Measurements from ENCODE around the gene KCNE4. TPM values are rescaled to one million over a fixed set of nuclear protein-coding genes. Genes with fewer than 3 reads are reported as not detected.

The KCNE4 gene
- total and polyA plus RNA-seq, 2 donors (not counting 1 experiment from before 2014, with no cell fraction given), result 17.8 to 25.3 TPM

DNA sequence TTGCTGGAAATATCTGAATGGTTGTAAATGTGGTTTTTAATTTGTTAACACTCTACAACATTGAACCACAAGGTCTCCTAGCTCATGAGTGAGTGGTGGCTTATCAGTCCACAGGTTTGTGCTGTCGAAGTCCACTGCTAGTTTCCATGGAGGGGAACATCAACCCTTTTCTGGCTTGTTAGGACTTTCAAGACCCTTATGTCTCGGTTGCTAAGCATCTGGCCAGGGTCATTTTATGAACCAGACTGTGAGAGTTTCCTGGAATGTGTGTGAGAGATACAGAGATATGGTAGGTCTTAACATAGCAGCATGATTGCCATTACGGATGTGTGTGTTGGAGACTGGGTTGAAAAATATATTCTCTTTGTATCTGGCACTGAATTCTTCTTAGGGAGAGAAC, 36.9 kb downstream of the KCNE4 start:
- Histone ChIP-seq H3K79me2 (ENCODE audit: control insufficient read depth, insufficient read depth, low read length) (no peaks in the 10 kb centered on the region), H3K9me3 (ENCODE audit: control insufficient read depth, insufficient read depth, low read depth, low read length) (no peaks in the 10 kb centered on the region), H4K20me1 (ENCODE audit: control insufficient read depth, extremely low read depth, insufficient read depth, low read length) (no peaks in the 10 kb centered on the region), H3K9ac (ENCODE audit: insufficient read depth, low read length) (no peak overlapping the region), H3K4me2 (ENCODE audit: extremely low read depth, insufficient read depth, low read length) (no peak overlapping the region), H2AFZ (ENCODE audit: low read length) (no peak overlapping the region), H3K27me3 (ENCODE audit: control insufficient read depth, insufficient read depth, low read length) (no peaks in the 10 kb centered on the region), H3K36me3 (ENCODE audit: control insufficient read depth, insufficient read depth, low read length) (no peaks in the 10 kb centered on the region), H3K4me1 (ENCODE audit: control insufficient read depth, extremely low read depth, insufficient read depth, low read length) (no peaks in the 10 kb centered on the region), H3K4me3 (replicated peaks in 1 of 4; ENCODE audit: control extremely low read depth in 1 of 4, insufficient read depth in 1 of 4, low read depth in 3 of 4, low read length in 4 of 4) (no peak overlapping the region), H3K27ac (ENCODE audit: insufficient read depth, low read length) (no peak overlapping the region)
- no peak for DNase-seq (ENCODE audit: low read depth in 2 of 2)
- TF ChIP-seq EZH2 (IDR thresholded peaks at IDR 0.05; ENCODE audit: low read length, missing control alignments), result no peak
- TF ChIP-seq, protein P1, sequence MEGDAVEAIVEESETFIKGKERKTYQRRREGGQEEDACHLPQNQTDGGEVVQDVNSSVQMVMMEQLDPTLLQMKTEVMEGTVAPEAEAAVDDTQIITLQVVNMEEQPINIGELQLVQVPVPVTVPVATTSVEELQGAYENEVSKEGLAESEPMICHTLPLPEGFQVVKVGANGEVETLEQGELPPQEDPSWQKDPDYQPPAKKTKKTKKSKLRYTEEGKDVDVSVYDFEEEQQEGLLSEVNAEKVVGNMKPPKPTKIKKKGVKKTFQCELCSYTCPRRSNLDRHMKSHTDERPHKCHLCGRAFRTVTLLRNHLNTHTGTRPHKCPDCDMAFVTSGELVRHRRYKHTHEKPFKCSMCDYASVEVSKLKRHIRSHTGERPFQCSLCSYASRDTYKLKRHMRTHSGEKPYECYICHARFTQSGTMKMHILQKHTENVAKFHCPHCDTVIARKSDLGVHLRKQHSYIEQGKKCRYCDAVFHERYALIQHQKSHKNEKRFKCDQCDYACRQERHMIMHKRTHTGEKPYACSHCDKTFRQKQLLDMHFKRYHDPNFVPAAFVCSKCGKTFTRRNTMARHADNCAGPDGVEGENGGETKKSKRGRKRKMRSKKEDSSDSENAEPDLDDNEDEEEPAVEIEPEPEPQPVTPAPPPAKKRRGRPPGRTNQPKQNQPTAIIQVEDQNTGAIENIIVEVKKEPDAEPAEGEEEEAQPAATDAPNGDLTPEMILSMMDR (conservative IDR thresholded peaks at IDR 0.05 in 1 of 2, IDR thresholded peaks at IDR 0.05 in 1 of 2; ENCODE audit: low read depth in 1 of 2, low read length in 2 of 2), result no peak

DNA sequence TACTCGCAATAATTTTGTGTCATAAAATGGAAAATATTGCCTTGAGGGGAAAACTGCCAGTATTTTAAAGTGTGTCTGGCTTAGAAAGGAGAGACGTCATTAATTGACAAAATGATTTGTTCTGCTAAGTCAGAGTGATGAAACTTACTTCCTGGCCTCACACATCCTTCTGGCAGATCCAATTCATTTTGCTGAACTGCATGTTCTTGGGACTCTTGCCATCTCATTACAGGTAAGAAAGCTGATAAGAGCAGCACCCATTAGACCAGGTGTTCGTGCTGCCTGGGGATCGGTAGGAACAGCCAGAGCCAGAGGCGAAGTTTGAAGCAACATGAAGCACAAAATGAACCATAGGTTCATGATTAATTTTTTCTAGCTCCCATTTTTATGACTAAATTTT, 38.0 kb downstream of the KCNE4 start:
- TF ChIP-seq EZH2 (IDR thresholded peaks at IDR 0.05; ENCODE audit: low read length, missing control alignments), result no peak
- TF ChIP-seq, protein P1 (conservative IDR thresholded peaks at IDR 0.05 in 1 of 2, IDR thresholded peaks at IDR 0.05 in 1 of 2; ENCODE audit: low read depth in 1 of 2, low read length in 2 of 2), result no peak
- no peak for DNase-seq (ENCODE audit: low read depth in 2 of 2)
- Histone ChIP-seq H3K9ac (ENCODE audit: insufficient read depth, low read length) (no peak overlapping the region), H3K27ac (ENCODE audit: insufficient read depth, low read length) (no peak overlapping the region), H2AFZ (ENCODE audit: low read length) (no peak overlapping the region), H3K4me2 (ENCODE audit: extremely low read depth, insufficient read depth, low read length) (no peak overlapping the region), H3K4me3 (replicated peaks in 1 of 4; ENCODE audit: control extremely low read depth in 1 of 4, insufficient read depth in 1 of 4, low read depth in 3 of 4, low read length in 4 of 4) (no peak overlapping the region), H3K79me2 (ENCODE audit: control insufficient read depth, insufficient read depth, low read length) (no peaks in the 10 kb centered on the region), H3K36me3 (ENCODE audit: control insufficient read depth, insufficient read depth, low read length) (no peaks in the 10 kb centered on the region), H3K27me3 (ENCODE audit: control insufficient read depth, insufficient read depth, low read length) (no peaks in the 10 kb centered on the region), H3K4me1 (ENCODE audit: control insufficient read depth, extremely low read depth, insufficient read depth, low read length) (no peaks in the 10 kb centered on the region), H4K20me1 (ENCODE audit: control insufficient read depth, extremely low read depth, insufficient read depth, low read length) (no peaks in the 10 kb centered on the region), H3K9me3 (ENCODE audit: control insufficient read depth, insufficient read depth, low read depth, low read length) (no peaks in the 10 kb centered on the region)

DNA sequence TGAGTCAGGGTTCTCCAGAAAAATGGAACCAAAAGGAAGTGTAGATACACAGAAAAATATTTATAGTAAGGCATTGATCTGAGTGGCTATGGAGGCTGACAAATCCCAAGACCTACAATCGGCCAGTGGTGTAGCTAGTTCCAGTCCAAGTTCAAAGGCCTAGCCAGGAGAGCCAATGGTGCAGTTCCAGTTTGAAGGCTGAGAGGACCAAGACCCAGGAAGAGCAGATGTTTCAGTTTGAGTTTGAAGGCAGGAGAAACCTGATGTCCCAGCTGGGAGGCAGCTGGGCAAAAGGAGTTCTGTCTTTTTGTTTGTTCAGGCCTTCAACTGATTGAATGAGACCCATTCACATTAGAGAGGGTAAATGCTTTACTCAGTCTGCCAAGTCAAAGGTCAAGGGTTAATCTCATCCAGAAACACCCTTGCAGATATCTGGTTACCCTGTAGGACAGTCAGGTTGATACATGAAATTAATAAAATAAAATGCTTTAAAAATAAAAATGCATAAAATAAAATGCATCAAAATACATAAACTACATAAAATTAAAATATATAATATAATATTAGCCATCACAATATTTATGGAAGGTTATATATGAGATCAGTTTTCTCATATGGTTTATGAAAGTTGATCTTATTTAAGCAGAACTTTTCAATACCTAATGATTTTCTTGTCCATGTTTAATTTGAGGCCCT, 38.7 kb downstream of the KCNE4 start:
- Histone ChIP-seq H3K36me3 (ENCODE audit: control insufficient read depth, insufficient read depth, low read length) (no peaks in the 10 kb centered on the region), H3K4me1 (ENCODE audit: control insufficient read depth, extremely low read depth, insufficient read depth, low read length) (no peaks in the 10 kb centered on the region), H3K9me3 (ENCODE audit: control insufficient read depth, insufficient read depth, low read depth, low read length) (no peaks in the 10 kb centered on the region), H3K4me2 (ENCODE audit: extremely low read depth, insufficient read depth, low read length) (no peak overlapping the region), H3K27ac (ENCODE audit: insufficient read depth, low read length) (no peak overlapping the region), H3K79me2 (ENCODE audit: control insufficient read depth, insufficient read depth, low read length) (no peaks in the 10 kb centered on the region), H2AFZ (ENCODE audit: low read length) (no peak overlapping the region), H3K27me3 (ENCODE audit: control insufficient read depth, insufficient read depth, low read length) (no peaks in the 10 kb centered on the region), H3K4me3 (replicated peaks in 1 of 4; ENCODE audit: control extremely low read depth in 1 of 4, insufficient read depth in 1 of 4, low read depth in 3 of 4, low read length in 4 of 4) (no peak overlapping the region), H3K9ac (ENCODE audit: insufficient read depth, low read length) (no peak overlapping the region), H4K20me1 (ENCODE audit: control insufficient read depth, extremely low read depth, insufficient read depth, low read length) (no peaks in the 10 kb centered on the region)
- TF ChIP-seq EZH2 (IDR thresholded peaks at IDR 0.05; ENCODE audit: low read length, missing control alignments), result no peak
- TF ChIP-seq, protein P1 (conservative IDR thresholded peaks at IDR 0.05 in 1 of 2, IDR thresholded peaks at IDR 0.05 in 1 of 2; ENCODE audit: low read depth in 1 of 2, low read length in 2 of 2), result no peak
- DNase-seq (ENCODE audit: low read depth in 2 of 2), result no peak

All from fibroblast of lung (primary cell).